ENCODE results near the gene OTOP1.
"Not testable (repeated sequence)": the region's sequence is repeated elsewhere in the genome, so short reads cannot be mapped to it uniquely, and the experiment has no call there.

DNA sequence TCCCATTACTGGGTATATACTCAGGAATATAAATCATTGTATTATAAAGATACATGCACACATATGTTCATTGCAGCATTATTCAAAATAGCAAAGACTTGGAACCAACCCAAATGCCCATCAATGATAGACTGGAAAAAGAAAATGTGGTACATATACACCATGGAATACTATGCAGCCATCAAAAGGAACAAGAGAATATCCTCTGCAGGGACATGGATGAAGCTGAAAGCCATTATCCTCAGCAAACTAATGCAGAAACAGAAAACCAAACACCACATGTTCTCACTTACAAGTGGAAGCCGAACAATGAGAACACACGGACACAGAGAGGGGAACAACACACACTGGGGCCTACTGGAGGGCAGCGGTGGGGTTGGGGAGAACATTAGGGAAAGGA, 31.0 kb upstream of the OTOP1 start:
- TF ChIP-seq, protein P1, sequence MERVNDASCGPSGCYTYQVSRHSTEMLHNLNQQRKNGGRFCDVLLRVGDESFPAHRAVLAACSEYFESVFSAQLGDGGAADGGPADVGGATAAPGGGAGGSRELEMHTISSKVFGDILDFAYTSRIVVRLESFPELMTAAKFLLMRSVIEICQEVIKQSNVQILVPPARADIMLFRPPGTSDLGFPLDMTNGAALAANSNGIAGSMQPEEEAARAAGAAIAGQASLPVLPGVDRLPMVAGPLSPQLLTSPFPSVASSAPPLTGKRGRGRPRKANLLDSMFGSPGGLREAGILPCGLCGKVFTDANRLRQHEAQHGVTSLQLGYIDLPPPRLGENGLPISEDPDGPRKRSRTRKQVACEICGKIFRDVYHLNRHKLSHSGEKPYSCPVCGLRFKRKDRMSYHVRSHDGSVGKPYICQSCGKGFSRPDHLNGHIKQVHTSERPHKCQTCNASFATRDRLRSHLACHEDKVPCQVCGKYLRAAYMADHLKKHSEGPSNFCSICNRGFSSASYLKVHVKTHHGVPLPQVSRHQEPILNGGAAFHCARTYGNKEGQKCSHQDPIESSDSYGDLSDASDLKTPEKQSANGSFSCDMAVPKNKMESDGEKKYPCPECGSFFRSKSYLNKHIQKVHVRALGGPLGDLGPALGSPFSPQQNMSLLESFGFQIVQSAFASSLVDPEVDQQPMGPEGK (CRISPR knock-in tag; IDR thresholded peaks at IDR 0.05; ENCODE audit: borderline replicate concordance): not testable (repeated sequence)
- not testable (repeated sequence) for TF ChIP-seq ZFP30 (CRISPR knock-in tag; IDR thresholded peaks at IDR 0.05)
